ENCODE results near the gene BCL11A.

- no peak for TF ChIP-seq CTCF (IDR thresholded peaks at IDR 0.05)
- TF ChIP-seq MAX (IDR thresholded peaks at IDR 0.05) = no peak
- TF ChIP-seq BCL3 (IDR thresholded peaks at IDR 0.05) = no peak
- TF ChIP-seq EP300 (IDR thresholded peaks at IDR 0.05) = no peak
- TF ChIP-seq ZC3H11A (IDR thresholded peaks at IDR 0.05) = no peak
- TF ChIP-seq ZSCAN20 (CRISPR knock-in tag; IDR thresholded peaks at IDR 0.05) = no peak
- no peak for TF ChIP-seq E2F6 (IDR thresholded peaks at IDR 0.05; ENCODE audit: borderline replicate concordance, low read depth)
- TF ChIP-seq POLR2A (IDR thresholded peaks at IDR 0.05; ENCODE audit: low read length) = no peak
- TF ChIP-seq CHD2 (IDR thresholded peaks at IDR 0.05; ENCODE audit: low read length, partially characterized antibody) = no peak
- no peak for TF ChIP-seq MAFK (IDR thresholded peaks at IDR 0.05; ENCODE audit: partially characterized antibody)
- TF ChIP-seq SMC3 (IDR thresholded peaks at IDR 0.05) = no peak
- no peak for TF ChIP-seq JUN (IDR thresholded peaks at IDR 0.05)
- no peak for TF ChIP-seq FOSL2 (IDR thresholded peaks at IDR 0.05)
- TF ChIP-seq FOSL2 (CRISPR knock-in tag; IDR thresholded peaks at IDR 0.05) = no peak
These were observed 1.2 kb upstream of the BCL11A start for GRCh38 chr2:60554646-60555065.
